Peyer's patch (tissue), 4 donors: ENCODE results near the gene CRLF1. TPM values are rescaled to one million over a fixed set of nuclear protein-coding genes. Genes with fewer than 3 reads are reported as not detected.

Experiments used
- DNase-seq, 3 donors: peaks; one replicate each; pipeline ENCODE4 v3.0.0-alpha.2; 2017 to 2019
- H3K27ac ChIP-seq, 4 donors: fragments of 200-600 bp; sonication (generic); one replicate each; pipeline ENCODE4 v1.5.1; 2016 to 2019
- H3K27me3 ChIP-seq, 2 donors: fragments of 200-600 bp; sonication (generic); one replicate each; pipeline ENCODE4 v1.5.1; 2019
- H3K36me3 ChIP-seq, 3 donors: fragments of 200-600 bp; sonication (generic); one replicate each; pipeline ENCODE4 v1.5.1; 2016 to 2019
- H3K4me1 ChIP-seq, 4 donors: fragments of 200-600 bp; sonication (generic); one replicate each; pipeline ENCODE4 v1.5.1; 2016 to 2019
- H3K4me3 ChIP-seq, 4 donors: fragments of 200-600 bp; sonication (generic); 1 replicate in 3 of 4; 2 replicates in 1 of 4; pipeline ENCODE4 v1.5.1; 2016 to 2019; ENCODE audit warnings: mild to moderate bottlenecking in 1 of 4
- H3K9me3 ChIP-seq, 4 donors: fragments of 200-600 bp; sonication (generic); one replicate each; pipeline ENCODE4 v1.5.1; 2016 to 2019; ENCODE audit warnings: mild to moderate bottlenecking in 1 of 4
- CTCF ChIP-seq, 6 experiments: fragments of 450-650 bp in 4 of 6; fragments of 200-600 bp in 2 of 6; sonication (generic) in 1 of 6; IDR thresholded peaks; one replicate each; pipeline ENCODE4 v1.5.1; 2017 to 2019; ENCODE audit warnings: antibody characterized with exemption in 6 of 6, mild to moderate bottlenecking in 3 of 6, moderate library complexity in 1 of 6
- POLR2A ChIP-seq, 2 donors: fragments of 450-650 bp; IDR thresholded peaks; one replicate each; pipeline ENCODE4 v1.5.1; 2017; ENCODE audit warnings: antibody characterized with exemption in 2 of 2, mild to moderate bottlenecking in 2 of 2, moderate library complexity in 2 of 2
- small RNA-seq, 2 donors: library from RNA; depleted of rRNA; stranded (forward); fragments of <200 nt; gene quantifications; one replicate each; pipeline ENCODE3, GENCODE V24; 2016
- total RNA-seq, 4 donors: library from RNA; depleted of rRNA; stranded (reverse); fragments of >200 nt; gene quantifications; one replicate each; pipeline ENCODE4 v1.1.0, GENCODE V29; 2016

The CRLF1 gene
- total RNA-seq, 4 donors from 2014 or later, result 4.0 to 28.9 (median 23.3) TPM

GRCh38 chr19:18557411-18558201 lies 49.0 kb downstream of the CRLF1 start, which contains the start of gene KXD1:
TSS of gene KXD1 (plus strand) at chr19:18557870. CDS start at chr19:18562057, 4,187 bp downstream.
- Histone ChIP-seq H3K36me3 (peaks cover 0 to 10% (median 0%) of the 10 kb centered on the region in 3 donors), H3K9me3 (no peaks in the 10 kb centered on the region), H3K4me1 (peaks cover 0 to 6% (median 2%) of the 10 kb centered on the region in 4 donors), H3K27me3 (no peaks in the 10 kb centered on the region), H3K27ac (peak within 1 kb of the TSS; percentile 91 to 94 (median 93)), H3K4me3 (peak within 1 kb of the TSS; percentile 78 to 94 (median 84))
- no peak for TF ChIP-seq CTCF (IDR thresholded peaks at IDR 0.05)
- TF ChIP-seq POLR2A (IDR thresholded peaks at IDR 0.05), result peak; percentile 74 to 82
- DNase-seq, result peak; percentile 97 to 100 (median 99)

GRCh38 chr19:18551631-18552030 lies 55.0 kb downstream of the CRLF1 start:
- Histone ChIP-seq H3K36me3 (no peaks in the 10 kb centered on the region), H3K27me3 (no peaks in the 10 kb centered on the region), H3K9me3 (no peaks in the 10 kb centered on the region), H3K4me1 (no peaks in the 10 kb centered on the region), H3K27ac (no peak overlapping the region), H3K4me3 (no peak overlapping the region)
- TF ChIP-seq CTCF (IDR thresholded peaks at IDR 0.05) (no peak), POLR2A (IDR thresholded peaks at IDR 0.05) (no peak)
- no peak for DNase-seq

GRCh38 chr19:18543814-18544475 lies 62.7 kb downstream of the CRLF1 start:
- H3K4me3 ChIP-seq, result peak overlapping the region; percentile 87 to 98 (median 92)
- H3K27ac ChIP-seq, result peak overlapping the region; percentile 91 to 96 (median 94)
- no peaks in the 10 kb centered on the region for H3K9me3 ChIP-seq
- H3K36me3 ChIP-seq, result peaks cover 0 to 27% (median 0%) of the 10 kb centered on the region in 3 donors
- peaks cover 0 to 17% (median 9%) of the 10 kb centered on the region in 4 donors for H3K4me1 ChIP-seq
- peak; percentile 48 to 60 for TF ChIP-seq POLR2A (IDR thresholded peaks at IDR 0.05)
- TF ChIP-seq CTCF (IDR thresholded peaks at IDR 0.05), result peak in 3 of 6 experiments; percentile 32 to 47 (median 40)
- no peaks in the 10 kb centered on the region for H3K27me3 ChIP-seq
- peak; percentile 75 to 91 (median 77) for DNase-seq

Small RNAs within 50 kb of the gene (small RNA-seq; reads per million reads assigned to genes)
- 0 reads per million in 2 donors for gene RN7SL155P

Other genes starting within 250 kb of the CRLF1 start
- 10 to 100 TPM in 1 of 4 donors, 1 to 10 TPM in 3; 6.8 to 11.6 (median 9.0) TPM for gene GDF15, start 220.6 kb downstream of the CRLF1 start, total RNA-seq
- gene LRRC25, start 209.2 kb downstream of the CRLF1 start, total RNA-seq, result 1 to 10 TPM; 2.5 to 4.2 (median 3.6) TPM
- 10 to 100 TPM; 34.0 to 85.8 (median 39.9) TPM for gene SSBP4, start 187.4 kb downstream of the CRLF1 start, total RNA-seq
- 10 to 100 TPM in 3 of 4 donors, 1 to 10 TPM in 1; 5.3 to 26.4 (median 14.0) TPM for gene ISYNA1, start 168.7 kb downstream of the CRLF1 start, total RNA-seq
- gene ELL, start 84.7 kb downstream of the CRLF1 start, total RNA-seq, result 10 to 100 TPM; 18.9 to 49.5 (median 34.2) TPM
- gene FKBP8, start 63.2 kb downstream of the CRLF1 start, total RNA-seq, result 100 to 1,000 TPM; 231 to 333 (median 264) TPM
- gene KXD1, start 48.9 kb downstream of the CRLF1 start, total RNA-seq, result 100 to 1,000 TPM in 3 of 4 donors, 10 to 100 TPM in 1; 82.0 to 226 (median 142) TPM
- 100 to 1,000 TPM; 222 to 609 (median 308) TPM for gene UBA52, start 34.9 kb downstream of the CRLF1 start, total RNA-seq
- gene REX1BD, start 18.0 kb downstream of the CRLF1 start, total RNA-seq, result 10 to 100 TPM; 68.1 to 76.3 (median 72.2) TPM
- gene TMEM59L, start 6.1 kb upstream of the CRLF1 start, total RNA-seq, result 1 to 10 TPM in 2 of 4 donors, under 1 TPM in 1, not detected in 1; 0.70 to 2.0 (median 1.7) TPM
- gene KLHL26, start 30.2 kb upstream of the CRLF1 start, total RNA-seq, result 10 to 100 TPM in 2 of 4 donors, 1 to 10 TPM in 2; 9.9 to 16.0 (median 10.9) TPM
- gene CRTC1, start 76.9 kb upstream of the CRLF1 start, total RNA-seq, result 10 to 100 TPM in 2 of 4 donors, 1 to 10 TPM in 2; 5.1 to 21.5 (median 9.4) TPM
- under 1 TPM in 1 of 4 donors, not detected in 3; 0.40 TPM for gene COMP, start 184.5 kb upstream of the CRLF1 start, total RNA-seq
- 100 to 1,000 TPM in 3 of 4 donors, 10 to 100 TPM in 1; 63.9 to 157 (median 127) TPM for gene UPF1, start 225.2 kb upstream of the CRLF1 start, total RNA-seq